HEK293 (cell line): Measurements from ENCODE around the gene CDK16.
A peak's percentile ranks its signal among the peaks of the same experiment; 100 is the strongest.

ENCODE experiments used
- CTCF ChIA-PET: fragments of 350-600 bp; formaldehyde crosslinking; extraction: SDS; loops from one replicate; lab custom pipeline; 2021; ENCODE audit warnings: antibody characterized with exemption; lab: Yijun Ruan, JAX
- POLR2A ChIA-PET: fragments of 300-600 bp; formaldehyde crosslinking; extraction: SDS; loops from one replicate; lab custom pipeline; 2020; ENCODE audit warnings: antibody characterized with exemption, inconsistent platforms; lab: Yijun Ruan, JAX
- H3K27ac ChIP-seq: fragments of 200-500 bp; sonication (Bioruptor generic); 2 replicates; pipeline ENCODE4 v1.5.1; 2014; ENCODE audit warnings: low read depth, low read length, control low read depth, inconsistent platforms; ENCODE audit errors: extremely low read depth
- H3K36me3 ChIP-seq, 2 experiments: fragments of 200-500 bp in 1 of 2; sonication (Bioruptor generic) in 1 of 2; 1 replicate in 1 of 2; 2 replicates in 1 of 2; pipeline ENCODE4 v1.5.1; 2014 to 2017; ENCODE audit warnings: inconsistent platforms in 2 of 2, low read length in 2 of 2; ENCODE audit not compliant: control insufficient read depth in 2 of 2, insufficient read depth in 1 of 2
- H3K4me1 ChIP-seq: fragments of 200-500 bp; sonication (Bioruptor generic); 2 replicates; pipeline ENCODE4 v1.5.1; 2014; ENCODE audit warnings: mild to moderate bottlenecking, low read length, inconsistent platforms; ENCODE audit not compliant: control insufficient read depth, insufficient read depth
- H3K4me3 ChIP-seq: 2 replicates; pipeline ENCODE4 v1.5.1; 2011; ENCODE audit warnings: low read depth, mild to moderate bottlenecking, control low read depth, low read length, moderate library complexity
- H3K9me3 ChIP-seq: fragments of 200-500 bp; sonication (Bioruptor generic); 2 replicates; pipeline ENCODE4 v1.5.1; 2014; ENCODE audit warnings: low read depth, low read length, inconsistent platforms; ENCODE audit not compliant: control insufficient read depth, insufficient read depth
- BCL11B ChIP-seq: fragments of 450-650 bp; formaldehyde crosslinking; IDR thresholded peaks from 2 replicates; pipeline ENCODE4 v1.5.1; 2016; ENCODE audit warnings: low read depth, missing biosample characterization, missing genetic modification characterization
- KLF1 ChIP-seq: fragments of 450-650 bp; formaldehyde crosslinking; IDR thresholded peaks from 2 replicates; pipeline ENCODE4 v1.5.1; 2016; ENCODE audit warnings: missing biosample characterization, missing genetic modification characterization
- OSR2 ChIP-seq: fragments of 450-650 bp; formaldehyde crosslinking; IDR thresholded peaks from 2 replicates; pipeline ENCODE4 v1.5.1; 2016; ENCODE audit warnings: missing biosample characterization, missing genetic modification characterization
- PRDM4 ChIP-seq: fragments of 450-650 bp; formaldehyde crosslinking; IDR thresholded peaks from 2 replicates; pipeline ENCODE4 v1.5.1; 2017; ENCODE audit warnings: missing biosample characterization, missing genetic modification characterization
- SETDB1 ChIP-seq: IDR thresholded peaks from one replicate; pipeline ENCODE4 v1.6.1; 2017; ENCODE audit warnings: mild to moderate bottlenecking, low read length, moderate library complexity, mixed read lengths; ENCODE audit not compliant: insufficient read length
- WT1 ChIP-seq: fragments of 450-650 bp; formaldehyde crosslinking; IDR thresholded peaks from 2 replicates; pipeline ENCODE4 v1.5.1; 2016; ENCODE audit warnings: missing biosample characterization, missing genetic modification characterization
- ZBTB7A ChIP-seq: fragments of 450-650 bp; formaldehyde crosslinking; IDR thresholded peaks from 2 replicates; pipeline ENCODE4 v1.5.1; 2016; ENCODE audit warnings: low read depth, missing biosample characterization, missing genetic modification characterization
- ZFP3 ChIP-seq: fragments of 450-650 bp; formaldehyde crosslinking; IDR thresholded peaks from 2 replicates; pipeline ENCODE4 v1.5.1; 2016; ENCODE audit warnings: low read depth, missing biosample characterization, missing genetic modification characterization
- ZFP41 ChIP-seq: fragments of 450-650 bp; formaldehyde crosslinking; IDR thresholded peaks from 2 replicates; pipeline ENCODE4 v1.5.1; 2016; ENCODE audit warnings: missing biosample characterization, missing genetic modification characterization, borderline replicate concordance
- ZNF23 ChIP-seq: fragments of 450-650 bp; formaldehyde crosslinking; IDR thresholded peaks from 2 replicates; pipeline ENCODE4 v1.5.1; 2016; ENCODE audit warnings: missing biosample characterization, missing genetic modification characterization, borderline replicate concordance
- ZNF274 ChIP-seq, 2 experiments: fragments of 200-500 bp in 1 of 2; fragments of 450-650 bp in 1 of 2; sonication (Bioruptor generic) in 1 of 2; formaldehyde crosslinking in 1 of 2; IDR thresholded peaks; 2 replicates each; pipeline versions ENCODE4 v1.5.1 to v1.6.1; 2014 to 2016; ENCODE audit warnings: borderline replicate concordance in 1 of 2, inconsistent platforms in 1 of 2, low read length in 1 of 2, missing biosample characterization in 1 of 2, missing genetic modification characterization in 1 of 2
- ZNF341 ChIP-seq: fragments of 450-650 bp; formaldehyde crosslinking; IDR thresholded peaks from 2 replicates; pipeline ENCODE4; 2016; ENCODE audit warnings: low read depth, missing biosample characterization, missing genetic modification characterization
- ZNF398 ChIP-seq: fragments of 450-650 bp; formaldehyde crosslinking; IDR thresholded peaks from 2 replicates; pipeline ENCODE4 v1.5.1; 2017; ENCODE audit warnings: missing biosample characterization, missing genetic modification characterization
- ZNF449 ChIP-seq: fragments of 450-650 bp; formaldehyde crosslinking; IDR thresholded peaks from 2 replicates; pipeline ENCODE4 v1.5.1; 2017; ENCODE audit warnings: missing biosample characterization, mild to moderate bottlenecking, missing genetic modification characterization, moderate library complexity
- ZNF513 ChIP-seq: fragments of 450-650 bp; IDR thresholded peaks from 2 replicates; pipeline ENCODE4 v1.5.1; 2018; ENCODE audit warnings: missing biosample characterization, missing genetic modification characterization
- ZNF529 ChIP-seq: fragments of 450-650 bp; formaldehyde crosslinking; IDR thresholded peaks from 2 replicates; pipeline ENCODE4 v1.5.1; 2017; ENCODE audit warnings: missing genetic modification characterization, missing biosample characterization; ENCODE audit not compliant: insufficient replicate concordance
- ZNF544 ChIP-seq: fragments of 450-650 bp; formaldehyde crosslinking; IDR thresholded peaks from 2 replicates; pipeline ENCODE4 v1.5.0; 2017; ENCODE audit warnings: missing biosample characterization, missing genetic modification characterization
- ZNF596 ChIP-seq: fragments of 450-650 bp; IDR thresholded peaks from 2 replicates; pipeline ENCODE4 v1.5.0; 2018; ENCODE audit warnings: missing biosample characterization, mild to moderate bottlenecking, missing genetic modification characterization, moderate library complexity
- ZNF701 ChIP-seq: fragments of 450-650 bp; formaldehyde crosslinking; IDR thresholded peaks from 2 replicates; pipeline ENCODE4 v1.5.1; 2016; ENCODE audit warnings: missing biosample characterization, missing genetic modification characterization
- ZNF785 ChIP-seq: fragments of 450-650 bp; formaldehyde crosslinking; IDR thresholded peaks from 2 replicates; pipeline ENCODE4 v1.5.1; 2016; ENCODE audit warnings: missing biosample characterization, missing genetic modification characterization
- TF ChIP-seq, protein P1 (sequence below): fragments of 450-650 bp; formaldehyde crosslinking; IDR thresholded peaks from 2 replicates; pipeline ENCODE4 v1.5.1; 2016; ENCODE audit warnings: missing biosample characterization, missing genetic modification characterization, borderline replicate concordance
- TF ChIP-seq, protein P2 (sequence below): fragments of 450-650 bp; formaldehyde crosslinking; IDR thresholded peaks from 2 replicates; pipeline ENCODE4 v1.5.1; 2016; ENCODE audit warnings: missing biosample characterization, missing genetic modification characterization

CDK16 gene

GRCh38 chrX:47190445-47191269 lies 27.8 kb upstream of the CDK16 start:
- POLR2A ChIA-PET, result interaction anchor here (0.7 to 2.4 kb wide), 9 partner anchors 10 to 460 kb away, joined by 3 to 26 read pairs (median 5); partner anchors contain the start of genes ELK1, NDUFB11 and RBM10
- Histone ChIP-seq H3K9me3 (no peaks in the 10 kb centered on the region), H3K4me1 (peaks cover 7% of the 10 kb centered on the region; the same call in 1 of the 2 replicates), H3K4me3 (peak overlapping the region; percentile 49), H3K36me3 (peaks cover 0 to 26% of the 10 kb centered on the region in 2 experiments; a peak in 2 of 3 replicates), H3K27ac (no peak overlapping the region; the same call in 1 of the 2 replicates)
- CTCF ChIA-PET, result interaction anchor here (0.6 to 2.1 kb wide), 5 partner anchors 159 to 555 kb away, joined by 3 to 11 read pairs (median 4); no protein-coding TSS in a partner anchor
- TF ChIP-seq ZNF274 (IDR thresholded peaks at IDR 0.05; ENCODE audit: low read length), result no peak
- TF ChIP-seq ZNF274 (tag by site-specific recombination; IDR thresholded peaks at IDR 0.05; ENCODE audit: borderline replicate concordance), result no peak
- no peak for TF ChIP-seq ZNF449 (tag by site-specific recombination)
- no peak for TF ChIP-seq ZNF785 (tag by site-specific recombination)
- TF ChIP-seq BCL11B (tag by site-specific recombination), result no peak
- TF ChIP-seq ZNF529 (tag by site-specific recombination), result no peak
- TF ChIP-seq, protein P1, sequence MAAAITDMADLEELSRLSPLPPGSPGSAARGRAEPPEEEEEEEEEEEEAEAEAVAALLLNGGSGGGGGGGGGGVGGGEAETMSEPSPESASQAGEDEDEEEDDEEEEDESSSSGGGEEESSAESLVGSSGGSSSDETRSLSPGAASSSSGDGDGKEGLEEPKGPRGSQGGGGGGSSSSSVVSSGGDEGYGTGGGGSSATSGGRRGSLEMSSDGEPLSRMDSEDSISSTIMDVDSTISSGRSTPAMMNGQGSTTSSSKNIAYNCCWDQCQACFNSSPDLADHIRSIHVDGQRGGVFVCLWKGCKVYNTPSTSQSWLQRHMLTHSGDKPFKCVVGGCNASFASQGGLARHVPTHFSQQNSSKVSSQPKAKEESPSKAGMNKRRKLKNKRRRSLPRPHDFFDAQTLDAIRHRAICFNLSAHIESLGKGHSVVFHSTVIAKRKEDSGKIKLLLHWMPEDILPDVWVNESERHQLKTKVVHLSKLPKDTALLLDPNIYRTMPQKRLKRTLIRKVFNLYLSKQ (tag by site-specific recombination), result no peak
- no peak for TF ChIP-seq WT1
- TF ChIP-seq ZNF398, result no peak
- TF ChIP-seq ZNF341 (tag by site-specific recombination), result peak; percentile 77
- TF ChIP-seq ZFP41 (tag by site-specific recombination), result no peak
- no peak for TF ChIP-seq KLF1 (tag by site-specific recombination)
- no peak for TF ChIP-seq PRDM4 (tag by site-specific recombination)
- TF ChIP-seq ZNF596, result no peak
- no peak for TF ChIP-seq SETDB1
- TF ChIP-seq ZNF513, result no peak
- no peak for TF ChIP-seq OSR2 (tag by site-specific recombination)
- no peak for TF ChIP-seq ZNF544 (tag by site-specific recombination)
- no peak for TF ChIP-seq ZBTB7A (tag by site-specific recombination)
- TF ChIP-seq ZNF701 (tag by site-specific recombination), result no peak
- no peak for TF ChIP-seq ZFP3
- no peak for TF ChIP-seq ZNF23 (tag by site-specific recombination)
- TF ChIP-seq, protein P2, sequence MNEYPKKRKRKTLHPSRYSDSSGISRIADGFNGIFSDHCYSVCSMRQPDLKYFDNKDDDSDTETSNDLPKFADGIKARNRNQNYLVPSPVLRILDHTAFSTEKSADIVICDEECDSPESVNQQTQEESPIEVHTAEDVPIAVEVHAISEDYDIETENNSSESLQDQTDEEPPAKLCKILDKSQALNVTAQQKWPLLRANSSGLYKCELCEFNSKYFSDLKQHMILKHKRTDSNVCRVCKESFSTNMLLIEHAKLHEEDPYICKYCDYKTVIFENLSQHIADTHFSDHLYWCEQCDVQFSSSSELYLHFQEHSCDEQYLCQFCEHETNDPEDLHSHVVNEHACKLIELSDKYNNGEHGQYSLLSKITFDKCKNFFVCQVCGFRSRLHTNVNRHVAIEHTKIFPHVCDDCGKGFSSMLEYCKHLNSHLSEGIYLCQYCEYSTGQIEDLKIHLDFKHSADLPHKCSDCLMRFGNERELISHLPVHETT (tag by site-specific recombination), result 0 out of 2 replicates have a peak, but pooled peaks have one; percentile 53
